ENCODE data around the gene SSR3.

Gene SSR3

GRCh38 chr3:156493887-156494286 lies 61.0 kb downstream of the SSR3 start:
- no peak for TF ChIP-seq CTCF (IDR thresholded peaks at IDR 0.05; ENCODE audit: control extremely low read depth, extremely low read depth, low read depth, missing control alignments)
- no peak for DNase-seq (ENCODE audit: extremely low spot score)
- ChIA-PET POLR2A (no interaction called here), CTCF (interaction anchor here (2.9 to 6.6 kb wide), 2 partner anchors 10 to 16 kb away, joined by 14 to 56 read pairs; no protein-coding TSS in a partner anchor)

GRCh38 chr3:156492801-156493261 lies 62.1 kb downstream of the SSR3 start:
- CTCF ChIA-PET, result interaction anchor here (0.7 to 6.6 kb wide), 9 partner anchors 9 to 342 kb away, joined by 3 to 56 read pairs (median 4); no protein-coding TSS in a partner anchor

GRCh38 chr3:156491192-156491591 lies 63.7 kb downstream of the SSR3 start:
- TF ChIP-seq CTCF (IDR thresholded peaks at IDR 0.05; ENCODE audit: control extremely low read depth, extremely low read depth, low read depth, missing control alignments), result no peak
- no peak for DNase-seq (ENCODE audit: extremely low spot score)
- ChIA-PET CTCF (interaction anchor here (0.9 to 6.6 kb wide), 7 partner anchors 8 to 341 kb away, joined by 3 to 56 read pairs (median 4); no protein-coding TSS in a partner anchor), POLR2A (no interaction called here)

More at GRCh38 chr3:156492801-156493261, 62.1 kb downstream of the SSR3 start:
- DNase-seq (ENCODE audit: extremely low spot score), result no peak
- no peak for TF ChIP-seq CTCF (IDR thresholded peaks at IDR 0.05; ENCODE audit: control extremely low read depth, extremely low read depth, low read depth, missing control alignments)
- POLR2A ChIA-PET, result no interaction called here

All from GM10248 (cell line).